Fibroblast of lung (primary cell): ENCODE measurements around the gene HHEX. TPM values are rescaled to one million over a fixed set of nuclear protein-coding genes. Genes with fewer than 3 reads are reported as not detected.
A peak's percentile ranks its signal among the peaks of the same experiment; 100 is the strongest.

Experiments
- DNase-seq, 2 donors: peaks; one replicate each; pipeline versions ENCODE4 v3.0.0 to v3.0.0-alpha.2; 2010; ENCODE audit warnings: low read depth in 2 of 2
- H2AFZ ChIP-seq: 2 replicates; pipeline ENCODE4 v1.5.1; 2012; ENCODE audit warnings: low read length, control low read depth, inconsistent platforms
- H3K27ac ChIP-seq: 2 replicates; pipeline ENCODE4 v1.5.1; 2011; ENCODE audit warnings: low read length, control low read depth; ENCODE audit not compliant: insufficient read depth
- H3K27me3 ChIP-seq: 2 replicates; pipeline ENCODE4 v1.5.1; 2011; ENCODE audit warnings: mild to moderate bottlenecking, low read length; ENCODE audit not compliant: control insufficient read depth, insufficient read depth
- H3K36me3 ChIP-seq: 2 replicates; pipeline ENCODE4 v1.5.1; 2011; ENCODE audit warnings: low read length; ENCODE audit not compliant: control insufficient read depth, insufficient read depth
- H3K4me1 ChIP-seq: 2 replicates; pipeline ENCODE4 v1.5.1; 2011; ENCODE audit warnings: low read length; ENCODE audit not compliant: control insufficient read depth, insufficient read depth; ENCODE audit errors: extremely low read depth
- H3K4me2 ChIP-seq: 2 replicates; pipeline ENCODE4 v1.5.1; 2011; ENCODE audit warnings: low read length, control low read depth; ENCODE audit not compliant: insufficient read depth; ENCODE audit errors: extremely low read depth
- H3K4me3 ChIP-seq, 4 experiments: fragments of 200-600 bp in 1 of 4; sonication (generic) in 1 of 4; replicated peaks in 1 of 4; 2 replicates each; pipeline ENCODE4 v1.5.1; 2011 to 2016; ENCODE audit warnings: low read length in 4 of 4, low read depth in 3 of 4, mild to moderate bottlenecking in 3 of 4, control low read depth in 2 of 4, inconsistent platforms in 1 of 4, mixed read lengths in 1 of 4; ENCODE audit not compliant: insufficient read depth in 1 of 4; ENCODE audit errors: control extremely low read depth in 1 of 4
- H3K79me2 ChIP-seq: 2 replicates; pipeline ENCODE4 v1.5.1; 2012; ENCODE audit warnings: mild to moderate bottlenecking, low read length, inconsistent platforms; ENCODE audit not compliant: control insufficient read depth, insufficient read depth
- H3K9ac ChIP-seq: 2 replicates; pipeline ENCODE4 v1.5.1; 2011; ENCODE audit warnings: mild to moderate bottlenecking, low read length, control low read depth; ENCODE audit not compliant: insufficient read depth
- H3K9me3 ChIP-seq: 2 replicates; pipeline ENCODE4 v1.5.1; 2012; ENCODE audit warnings: low read depth, low read length; ENCODE audit not compliant: control insufficient read depth, insufficient read depth
- H4K20me1 ChIP-seq: 2 replicates; pipeline ENCODE4 v1.5.1; 2011; ENCODE audit warnings: low read length; ENCODE audit not compliant: control insufficient read depth, insufficient read depth; ENCODE audit errors: extremely low read depth
- EZH2 ChIP-seq: IDR thresholded peaks from 2 replicates; pipeline ENCODE4 v1.5.1; 2012; ENCODE audit warnings: low read length, control low read depth, mild to moderate bottlenecking; ENCODE audit errors: missing control alignments
- polyA plus RNA-seq, 2 donors: library from polyadenylated mRNA; depleted of rRNA in 1 of 2; stranded (reverse) in 1 of 2; unstranded in 1 of 2; fragments of >200 nt; gene quantifications; 2 replicates each; pipeline ENCODE4 v1.2.1, GENCODE V29; 2011 to 2012; ENCODE audit warnings: missing spikeins in 1 of 2
- total RNA-seq: library from RNA; depleted of rRNA; stranded (reverse); fragments of >200 nt; gene quantifications from 2 replicates; pipeline ENCODE4 v1.2.1, GENCODE V29; 2014
- TF ChIP-seq, protein P1 (sequence below), 2 donors: IDR thresholded peaks in 1 of 2; conservative IDR thresholded peaks in 1 of 2; 1 replicate in 1 of 2; 2 replicates in 1 of 2; pipeline ENCODE4 v1.5.1; 2011 to 2012; ENCODE audit warnings: low read length in 2 of 2, control low read depth in 1 of 2, inconsistent platforms in 1 of 2, low read depth in 1 of 2, mild to moderate bottlenecking in 1 of 2

Gene HHEX
- total and polyA plus RNA-seq, 2 donors (not counting 1 experiment from before 2014, with no cell fraction given): 2.9 to 3.5 TPM

- Histone ChIP-seq H3K27me3 (no peaks in the 10 kb centered on the region), H3K79me2 (no peaks in the 10 kb centered on the region), H3K36me3 (peaks cover 2% of the 10 kb centered on the region), H4K20me1 (no peaks in the 10 kb centered on the region), H3K9me3 (no peaks in the 10 kb centered on the region), H3K9ac (no peak overlapping the region), H3K4me1 (no peaks in the 10 kb centered on the region), H2AFZ (no peak overlapping the region), H3K27ac (no peak overlapping the region), H3K4me3 (no peak overlapping the region), H3K4me2 (no peak overlapping the region)
- no peak for DNase-seq
- TF ChIP-seq, protein P1, sequence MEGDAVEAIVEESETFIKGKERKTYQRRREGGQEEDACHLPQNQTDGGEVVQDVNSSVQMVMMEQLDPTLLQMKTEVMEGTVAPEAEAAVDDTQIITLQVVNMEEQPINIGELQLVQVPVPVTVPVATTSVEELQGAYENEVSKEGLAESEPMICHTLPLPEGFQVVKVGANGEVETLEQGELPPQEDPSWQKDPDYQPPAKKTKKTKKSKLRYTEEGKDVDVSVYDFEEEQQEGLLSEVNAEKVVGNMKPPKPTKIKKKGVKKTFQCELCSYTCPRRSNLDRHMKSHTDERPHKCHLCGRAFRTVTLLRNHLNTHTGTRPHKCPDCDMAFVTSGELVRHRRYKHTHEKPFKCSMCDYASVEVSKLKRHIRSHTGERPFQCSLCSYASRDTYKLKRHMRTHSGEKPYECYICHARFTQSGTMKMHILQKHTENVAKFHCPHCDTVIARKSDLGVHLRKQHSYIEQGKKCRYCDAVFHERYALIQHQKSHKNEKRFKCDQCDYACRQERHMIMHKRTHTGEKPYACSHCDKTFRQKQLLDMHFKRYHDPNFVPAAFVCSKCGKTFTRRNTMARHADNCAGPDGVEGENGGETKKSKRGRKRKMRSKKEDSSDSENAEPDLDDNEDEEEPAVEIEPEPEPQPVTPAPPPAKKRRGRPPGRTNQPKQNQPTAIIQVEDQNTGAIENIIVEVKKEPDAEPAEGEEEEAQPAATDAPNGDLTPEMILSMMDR (conservative IDR thresholded peaks at IDR 0.05 in 1 of 2, IDR thresholded peaks at IDR 0.05 in 1 of 2; ENCODE audit: low read depth in 1 of 2, low read length in 2 of 2): no peak
- no peak for TF ChIP-seq EZH2
Measured at GRCh38 chr10:92656266-92656961, 33.3 kb upstream of the HHEX start.

DNA sequence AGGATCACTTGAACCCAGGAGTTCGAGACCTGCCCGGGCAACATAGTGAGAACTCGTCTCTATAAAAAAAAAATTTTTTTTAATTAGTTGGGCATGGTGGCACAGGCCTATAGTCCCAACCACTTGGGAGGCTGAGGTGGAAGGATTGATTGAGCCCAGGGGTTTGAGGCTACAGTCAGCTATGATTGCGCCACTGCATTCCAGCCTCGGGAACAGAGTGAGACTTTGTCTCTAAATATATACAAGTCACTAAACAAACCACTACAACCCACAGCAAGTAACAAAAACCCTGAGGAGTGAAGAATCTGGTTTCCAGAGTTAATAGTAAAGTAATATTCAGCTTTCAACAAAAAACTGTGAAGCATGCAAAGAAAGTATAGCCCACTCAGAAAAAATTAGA is 32.7 kb upstream of the HHEX start:
- no peaks in the 10 kb centered on the region for H3K27me3 ChIP-seq
- H3K4me2 ChIP-seq: no peak overlapping the region
- DNase-seq: peak in 1 of 2 donors; percentile 53
- H3K9me3 ChIP-seq: no peaks in the 10 kb centered on the region
- no peak overlapping the region for H3K27ac ChIP-seq
- no peak overlapping the region for H3K4me3 ChIP-seq
- no peak for TF ChIP-seq EZH2
- TF ChIP-seq, protein P1 (conservative IDR thresholded peaks at IDR 0.05 in 1 of 2, IDR thresholded peaks at IDR 0.05 in 1 of 2; ENCODE audit: low read depth in 1 of 2, low read length in 2 of 2): no peak
- H3K4me1 ChIP-seq: no peaks in the 10 kb centered on the region
- H4K20me1 ChIP-seq: no peaks in the 10 kb centered on the region
- no peak overlapping the region for H3K9ac ChIP-seq
- no peaks in the 10 kb centered on the region for H3K79me2 ChIP-seq
- no peaks in the 10 kb centered on the region for H3K36me3 ChIP-seq
- no peak overlapping the region for H2AFZ ChIP-seq

DNA sequence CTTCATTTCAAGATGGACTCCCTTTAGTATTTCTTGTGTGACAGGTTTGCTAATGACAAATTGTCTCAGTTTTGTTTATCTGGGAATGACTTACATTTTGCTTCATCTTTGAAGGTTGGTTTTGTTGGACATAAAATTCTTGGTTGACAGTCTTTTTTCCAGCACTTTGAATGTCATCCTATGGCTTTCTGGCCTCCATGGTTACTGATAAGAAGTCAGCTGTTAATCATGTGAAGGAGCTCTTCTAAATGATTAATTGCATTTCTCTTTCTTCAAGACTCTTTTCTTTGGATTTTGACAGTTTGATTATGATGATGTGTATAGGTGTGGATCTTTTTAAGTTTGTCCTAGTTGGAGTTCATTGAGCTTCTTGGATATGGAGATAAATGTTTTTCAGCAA is 26.9 kb upstream of the HHEX start:
- peak in 1 of 2 donors; percentile 25 for DNase-seq
- Histone ChIP-seq H3K4me3 (no peak overlapping the region), H3K9me3 (no peaks in the 10 kb centered on the region), H3K4me2 (no peak overlapping the region), H3K27ac (no peak overlapping the region), H4K20me1 (no peaks in the 10 kb centered on the region), H3K4me1 (no peaks in the 10 kb centered on the region), H3K36me3 (no peaks in the 10 kb centered on the region), H3K79me2 (no peaks in the 10 kb centered on the region), H3K9ac (no peak overlapping the region), H3K27me3 (no peaks in the 10 kb centered on the region), H2AFZ (no peak overlapping the region)
- TF ChIP-seq, protein P1 (conservative IDR thresholded peaks at IDR 0.05 in 1 of 2, IDR thresholded peaks at IDR 0.05 in 1 of 2; ENCODE audit: low read depth in 1 of 2, low read length in 2 of 2): no peak
- TF ChIP-seq EZH2: no peak
